Glutamatergic neuron (in vitro differentiated cells): ENCODE measurements around the gene SLC26A6. TPM values are rescaled to one million over a fixed set of nuclear protein-coding genes. Genes with fewer than 3 reads are reported as not detected.

Experiments
- DNase-seq: peaks from one replicate; pipeline ENCODE4 v3.0.0; 2022
- H3K27ac Mint-ChIP-seq: one replicate; pipeline ENCODE4 v1.8.0; 2020; ENCODE audit warnings: mild to moderate bottlenecking, mixed read lengths, inconsistent platforms; ENCODE audit not compliant: unreplicated experiment
- H3K27me3 Mint-ChIP-seq: one replicate; pipeline ENCODE4 v1.8.0; 2020; ENCODE audit warnings: mild to moderate bottlenecking, moderate library complexity, mixed read lengths, inconsistent platforms; ENCODE audit not compliant: unreplicated experiment
- H3K36me3 Mint-ChIP-seq: one replicate; pipeline ENCODE4 v1.8.0; 2020; ENCODE audit warnings: mild to moderate bottlenecking, mixed read lengths, inconsistent platforms; ENCODE audit not compliant: unreplicated experiment
- H3K4me1 Mint-ChIP-seq: one replicate; pipeline ENCODE4 v1.8.0; 2020; ENCODE audit warnings: mild to moderate bottlenecking, low read depth, mixed read lengths, inconsistent platforms; ENCODE audit not compliant: unreplicated experiment
- H3K4me3 Mint-ChIP-seq: one replicate; pipeline ENCODE4 v1.8.0; 2020; ENCODE audit warnings: mild to moderate bottlenecking, mixed read lengths, inconsistent platforms; ENCODE audit not compliant: unreplicated experiment
- H3K9me3 Mint-ChIP-seq: one replicate; pipeline ENCODE4 v1.8.0; 2020; ENCODE audit warnings: mild to moderate bottlenecking, moderate library complexity, mixed read lengths, inconsistent platforms; ENCODE audit not compliant: unreplicated experiment
- CTCF ChIP-seq: fragments of 200-600 bp; sonication (generic); IDR thresholded peaks from one replicate; pipeline ENCODE4 v1.5.0; 2021; ENCODE audit not compliant: partially characterized antibody, unreplicated experiment
- microRNA-seq: library from miRNA; unstranded; fragments of <30 nt; microRNA quantifications from one replicate; pipeline ENCODE4, GENCODE V29; 2020; ENCODE audit not compliant: unreplicated experiment
- total RNA-seq: library from RNA; stranded (reverse); fragmentation: NEBNext Ultra II Directional; extraction: Animal tissue kit (Norgen Biotek cat#: 25700); gene quantifications from one replicate; pipeline ENCODE4 v1.2.1, GENCODE V29; 2021; ENCODE audit not compliant: unreplicated experiment

Gene SLC26A6
- total RNA-seq, 1 donor from 2014 or later, result 26.0 TPM

- TF ChIP-seq CTCF, result no peak
- no peaks in the 10 kb centered on the region for H3K4me1 Mint-ChIP-seq
- H3K27me3 Mint-ChIP-seq, result no peaks in the 10 kb centered on the region
- no peak overlapping the region for H3K27ac Mint-ChIP-seq
- DNase-seq, result no peak
- peaks cover 2% of the 10 kb centered on the region for H3K36me3 Mint-ChIP-seq
- no peaks in the 10 kb centered on the region for H3K9me3 Mint-ChIP-seq
- no peak overlapping the region for H3K4me3 Mint-ChIP-seq
These were observed 58.6 kb downstream of the SLC26A6 start for GRCh38 chr3:48576647-48577046.

Small RNA genes within 50 kb of the gene (microRNA-seq; reads per million reads assigned to microRNA genes)
- gene MIR4793 (2.9 reads per million, percentile 21 among the genes with 10 or more reads in this experiment), gene MIR711 (not detected)

Other genes with a start within 250 kb of the SLC26A6 start
- 195 TPM for gene PLXNB1, start 205.4 kb downstream of the SLC26A6 start, total RNA-seq
- gene CCDC51, start 195.3 kb downstream of the SLC26A6 start, total RNA-seq, result 15.3 TPM
- gene TMA7, start 195.2 kb downstream of the SLC26A6 start, total RNA-seq, result 154 TPM
- 15.8 TPM for gene ATRIP, start 188.7 kb downstream of the SLC26A6 start, total RNA-seq
- 261 TPM for gene SHISA5, start 131.3 kb downstream of the SLC26A6 start, total RNA-seq
- gene PFKFB4, start 78.7 kb downstream of the SLC26A6 start, total RNA-seq, result 40.3 TPM
- gene UCN2, start 71.7 kb downstream of the SLC26A6 start, total RNA-seq, result 4.3 TPM
- gene COL7A1, start 40.1 kb downstream of the SLC26A6 start, total RNA-seq, result 62.0 TPM
- 242 TPM for gene UQCRC1, start 25.8 kb downstream of the SLC26A6 start, total RNA-seq
- not detected for gene TMEM89, start 13.7 kb downstream of the SLC26A6 start, total RNA-seq
- gene CELSR3, start 27.4 kb upstream of the SLC26A6 start, total RNA-seq, result 162 TPM
- gene NCKIPSD, start 50.5 kb upstream of the SLC26A6 start, total RNA-seq, result 35.5 TPM
- 182 TPM for gene IP6K2, start 81.8 kb upstream of the SLC26A6 start, total RNA-seq
- gene PRKAR2A, start 212.4 kb upstream of the SLC26A6 start, total RNA-seq, result 55.5 TPM